Urinary bladder (tissue), 4 donors: ENCODE measurements around the gene MAU2. TPM values are rescaled to one million over a fixed set of nuclear protein-coding genes. Genes with fewer than 3 reads are reported as not detected.
"Not testable (repeated sequence)": the region's sequence is repeated elsewhere in the genome, so short reads cannot be mapped to it uniquely, and the experiment has no call there.

ENCODE experiments used
- DNase-seq: peaks from one replicate; pipeline ENCODE4 v3.0.0-alpha.2; 2015; ENCODE audit errors: extremely low spot score
- H3K27ac ChIP-seq: one replicate; pipeline ENCODE4 v1.5.1; 2013; ENCODE audit warnings: low read depth, mild to moderate bottlenecking, moderate library complexity
- H3K36me3 ChIP-seq: one replicate; pipeline ENCODE4 v1.6.1; 2013; ENCODE audit warnings: mild to moderate bottlenecking, moderate library complexity; ENCODE audit not compliant: insufficient read depth
- H3K4me1 ChIP-seq: one replicate; pipeline ENCODE4 v1.6.1; 2013; ENCODE audit warnings: mild to moderate bottlenecking, moderate library complexity; ENCODE audit not compliant: insufficient read depth
- H3K4me3 ChIP-seq: one replicate; pipeline ENCODE4 v1.5.1; 2013; ENCODE audit warnings: low read depth, low read length
- WGBS: extraction: QIAGEN DNeasy Blood & Tissue Kit; methylation state at CpG from one replicate; pipeline ENCODE4 v1.1.7; 2013; 5-methylcytosine and 5-hydroxymethylcytosine counted together
- polyA plus RNA-seq: library from polyadenylated mRNA; stranded (reverse); fragments of 200-250 nt; gene quantifications from one replicate; pipeline ENCODE4 v1.2.3, GENCODE V29; 2013
- total RNA-seq: library from RNA; depleted of rRNA; stranded (reverse); fragments of >200 nt; gene quantifications from one replicate; pipeline ENCODE4 v1.2.3, GENCODE V29; 2014
- donor health status: healthy with polysubstance abuse.
- donor health status: healthy.

Gene MAU2
- total and polyA plus RNA-seq, 2 donors, result 31.7 to 34.6 TPM

DNA sequence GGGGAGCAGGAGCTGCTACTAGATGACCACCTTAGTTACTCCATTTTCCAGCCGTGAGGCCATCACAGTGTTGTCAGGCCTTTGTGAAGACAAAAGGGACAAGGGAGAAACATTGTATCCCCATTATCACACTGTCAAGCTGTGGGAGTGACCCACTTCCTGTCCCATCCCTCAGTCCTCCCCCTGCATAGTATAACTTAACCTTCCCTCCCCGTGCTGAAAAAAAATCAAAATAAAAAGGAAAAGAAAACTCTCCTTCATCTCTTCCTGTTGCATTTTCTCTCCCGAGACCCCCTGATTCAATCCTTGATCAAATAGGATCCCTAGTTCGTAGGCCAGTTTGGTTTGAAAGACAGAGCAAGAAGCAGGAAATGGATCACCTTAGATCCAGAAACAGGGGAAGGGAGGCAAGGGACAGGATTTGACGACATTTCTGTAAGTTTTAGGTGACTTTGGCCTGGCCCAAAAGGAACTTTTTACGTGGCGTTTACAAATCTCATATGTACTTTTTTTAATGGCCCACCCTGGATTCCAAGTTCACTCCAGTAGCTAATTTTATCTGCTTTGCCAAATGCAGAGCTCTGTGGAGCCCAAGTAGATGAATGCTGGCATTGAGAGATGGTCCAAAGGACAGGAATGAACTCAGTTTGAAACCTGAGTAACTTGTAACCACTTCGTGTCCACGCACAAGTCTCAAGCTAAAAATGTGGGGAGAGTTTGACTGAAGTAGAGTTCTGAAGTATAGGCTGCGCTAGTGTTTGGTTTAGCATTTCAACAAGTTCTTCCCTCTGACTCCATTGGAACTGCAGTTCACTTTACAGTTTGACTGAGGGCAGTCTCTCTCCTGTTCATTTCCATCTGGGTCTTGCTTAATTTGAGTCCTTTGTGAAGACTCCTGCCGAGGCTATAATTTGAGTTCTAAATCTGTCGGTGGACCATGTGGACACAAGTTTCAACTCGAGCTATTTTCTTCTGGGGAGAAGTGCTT is 68.2 kb downstream of the MAU2 start:
- no peak for DNase-seq

GRCh38 chr19:19389683-19390082 is 69.1 kb downstream of the MAU2 start:
- H3K4me3 ChIP-seq, DNase-seq, H3K27ac ChIP-seq, H3K36me3 ChIP-seq, H3K4me1 ChIP-seq: not testable (repeated sequence)
- 85% methylated on average over 12 of the region's 12 CpGs for WGBS

More for the DNA sequence above, 68.2 kb downstream of the MAU2 start:
- Histone ChIP-seq H3K4me1 (peaks cover 6% of the 10 kb centered on the region), H3K4me3 (no peak overlapping the region), H3K27ac (peak overlapping the region; percentile 78), H3K36me3 (no peaks in the 10 kb centered on the region)
- WGBS, result 60% methylated on average over 13 of the region's 13 CpGs

DNA sequence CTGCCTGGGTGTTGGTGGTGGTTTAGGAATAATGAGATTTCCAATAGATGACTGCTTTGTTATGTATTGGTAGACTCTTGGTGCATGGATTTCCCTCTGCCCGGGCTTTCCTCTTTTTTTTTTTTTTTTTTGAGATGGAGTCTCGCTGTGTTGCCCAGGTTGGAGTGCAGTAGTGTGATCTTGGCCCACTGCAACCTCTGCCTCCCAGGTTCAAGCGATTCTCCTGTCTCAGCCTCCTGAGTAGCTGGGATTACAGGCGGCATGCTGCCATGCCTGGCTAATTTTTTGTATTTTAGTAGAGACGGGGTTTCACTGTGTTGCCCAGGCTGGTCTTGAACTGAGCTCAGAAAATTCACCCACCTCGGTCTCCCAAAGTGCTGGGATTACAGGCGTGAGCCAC is 73.7 kb downstream of the MAU2 start:
- H3K4me1 ChIP-seq, H3K27ac ChIP-seq, H3K4me3 ChIP-seq, DNase-seq, H3K36me3 ChIP-seq: not testable (repeated sequence)
- WGBS, result 91% methylated on average over 7 of the region's 7 CpGs

DNA sequence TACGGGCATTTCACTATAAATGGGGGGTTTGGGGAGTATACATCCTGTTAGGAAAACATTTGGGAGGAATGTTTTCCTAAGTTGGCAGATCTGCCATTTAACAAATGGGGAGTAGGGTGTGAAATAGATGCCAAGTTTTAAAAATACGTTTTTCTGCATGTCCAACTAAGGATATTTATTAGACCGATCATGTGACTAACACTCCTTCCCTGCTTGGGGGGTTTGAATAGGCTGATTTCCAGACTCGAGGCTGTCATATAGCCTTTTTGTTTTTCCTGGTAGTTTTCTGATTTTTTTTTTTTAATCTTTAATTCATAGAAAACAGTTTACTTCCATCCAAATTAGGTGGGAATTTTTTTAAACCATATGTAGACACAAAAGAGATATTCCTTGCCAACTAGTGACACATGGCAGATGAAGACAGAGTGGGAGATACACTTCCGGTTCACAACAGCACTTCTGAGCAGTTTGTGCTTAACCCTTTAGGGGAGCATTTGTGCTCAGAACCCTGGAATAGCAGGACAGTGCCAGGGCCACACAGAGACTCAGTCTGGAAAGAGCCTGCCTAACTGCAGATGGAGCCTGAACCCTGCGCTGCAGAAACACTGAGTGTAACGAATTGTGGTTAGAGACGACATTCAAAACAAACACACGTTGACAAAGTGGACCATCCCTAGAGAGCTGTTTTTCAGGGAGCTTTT is 79.3 kb downstream of the MAU2 start:
- Histone ChIP-seq H3K4me3 (no peak overlapping the region), H3K27ac (no peak overlapping the region), H3K36me3 (no peaks in the 10 kb centered on the region), H3K4me1 (no peaks in the 10 kb centered on the region)
- DNase-seq, result no peak
- WGBS, result 29% methylated on average over 9 of the region's 9 CpGs

- DNase-seq, result no peak
- 92% methylated on average over 11 of the region's 11 CpGs for WGBS
- Histone ChIP-seq H3K4me1 (no peaks in the 10 kb centered on the region), H3K27ac (no peak overlapping the region), H3K4me3 (no peak overlapping the region), H3K36me3 (no peaks in the 10 kb centered on the region)
Observed at GRCh38 chr19:19402656-19403372, 82.2 kb downstream of the MAU2 start.

- Histone ChIP-seq H3K4me1 (no peaks in the 10 kb centered on the region), H3K4me3 (no peak overlapping the region), H3K27ac (no peak overlapping the region), H3K36me3 (no peaks in the 10 kb centered on the region)
- 83% methylated on average over 5 of the region's 5 CpGs for WGBS
- DNase-seq, result no peak
Observed at GRCh38 chr19:19403373-19403901, 82.8 kb downstream of the MAU2 start.

GRCh38 chr19:19404879-19405860 is 84.5 kb downstream of the MAU2 start, which contains the start of gene GATAD2A:
GATAD2A (plus strand) TSS chr19:19405675; CDS start chr19:19465346, 59,671 bp downstream.
- H3K4me1 ChIP-seq, result no peaks in the 10 kb centered on the region
- peak within 1 kb of the TSS; percentile 98 for H3K4me3 ChIP-seq
- no peaks in the 10 kb centered on the region for H3K36me3 ChIP-seq
- peak within 1 kb of the TSS; percentile 75 for H3K27ac ChIP-seq
- peak; percentile 80 for DNase-seq
- WGBS, result 1% methylated on average over 90 of the region's 90 CpGs

DNA sequence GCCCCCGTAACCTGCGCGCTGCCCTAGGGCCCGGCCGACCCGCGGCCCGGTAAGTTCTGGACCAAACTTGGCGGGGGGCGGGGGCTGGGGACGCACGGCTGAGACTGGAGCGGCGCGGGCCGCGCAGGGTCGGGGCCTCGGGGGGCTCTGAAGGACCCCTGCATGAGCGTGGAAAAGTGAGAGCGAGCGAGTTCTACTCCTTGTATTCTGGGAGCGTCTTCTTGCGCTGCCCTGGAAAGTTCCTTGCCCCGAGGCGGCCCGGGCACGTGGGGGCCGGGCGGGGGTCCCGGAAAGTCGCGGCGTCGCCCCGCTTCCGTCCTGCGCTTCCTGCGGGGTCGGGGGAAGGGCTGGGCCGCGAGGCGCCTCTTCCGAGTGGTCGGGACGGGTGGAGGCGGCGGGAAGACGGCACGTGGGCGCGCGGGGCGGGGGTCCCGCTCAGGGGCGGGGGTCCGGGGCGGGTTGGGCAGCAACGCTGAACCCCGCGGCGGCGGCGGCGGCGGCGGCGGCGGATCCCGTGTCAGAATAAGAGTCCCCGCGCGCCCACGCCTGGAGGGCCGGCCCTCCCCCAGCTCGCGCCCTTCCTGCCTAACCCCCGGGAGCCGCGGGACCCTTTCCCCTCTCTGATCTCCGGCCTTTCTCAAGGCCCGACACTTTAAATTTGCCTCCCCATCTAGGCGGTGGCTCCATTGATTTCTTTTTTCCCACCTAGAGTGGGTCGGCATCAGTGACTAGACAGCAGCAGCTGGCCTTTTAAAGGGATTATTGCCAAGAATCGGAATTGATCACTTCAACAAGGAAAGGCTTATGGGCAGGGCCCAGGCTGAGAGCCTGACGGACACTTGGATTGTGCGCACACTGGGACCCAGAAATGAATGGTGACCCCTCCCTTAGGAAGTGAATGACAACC is 85.6 kb downstream of the MAU2 start:
- Histone ChIP-seq H3K36me3 (no peaks in the 10 kb centered on the region), H3K4me1 (no peaks in the 10 kb centered on the region), H3K27ac (peak overlapping the region; percentile 75), H3K4me3 (peak overlapping the region; percentile 98)
- under 1% methylated on average over 87 of the region's 87 CpGs for WGBS
- no peak for DNase-seq

DNA sequence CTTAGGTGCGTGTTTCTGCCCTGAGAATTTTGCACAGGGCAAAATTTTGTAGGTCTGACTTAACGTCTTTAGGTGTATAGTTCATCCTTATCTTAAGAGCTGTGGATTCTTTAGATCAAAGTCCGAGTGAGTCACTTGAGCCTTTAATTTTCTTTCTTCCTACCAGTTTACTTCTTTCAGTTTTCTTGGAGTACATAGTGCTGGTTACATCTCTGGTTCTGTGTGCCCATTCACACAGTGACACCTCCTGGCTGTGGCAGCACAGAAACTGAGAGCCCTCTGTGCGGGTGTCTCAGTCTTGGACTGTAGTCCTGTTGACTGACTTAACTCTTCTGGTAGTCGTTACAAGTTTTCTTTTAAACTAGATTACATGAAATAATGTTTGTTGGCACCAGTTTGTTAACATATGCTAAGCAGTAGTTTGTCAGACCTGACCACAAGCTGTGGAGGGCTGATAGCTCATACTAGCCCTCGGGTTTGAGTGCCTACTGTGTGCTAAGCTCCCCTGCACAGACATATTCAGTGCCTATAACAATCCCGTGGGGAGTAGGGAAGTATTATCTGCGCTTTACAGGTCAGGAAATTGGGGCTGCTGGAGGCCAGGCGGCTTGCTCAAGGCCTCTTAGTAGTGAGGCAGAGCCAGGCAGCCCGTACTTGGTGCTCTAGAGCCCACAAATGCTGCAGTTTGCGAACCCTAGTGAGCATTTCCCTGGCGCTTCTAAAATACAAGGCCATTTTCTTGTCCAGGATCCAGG is 86.4 kb downstream of the MAU2 start:
- Histone ChIP-seq H3K4me3 (peak overlapping the region; percentile 98), H3K36me3 (no peaks in the 10 kb centered on the region), H3K4me1 (no peaks in the 10 kb centered on the region), H3K27ac (no peak overlapping the region)
- WGBS, result 26% methylated on average over 12 of the region's 12 CpGs
- DNase-seq, result no peak

- no peak overlapping the region for H3K27ac ChIP-seq
- no peak for DNase-seq
- H3K36me3 ChIP-seq, result no peaks in the 10 kb centered on the region
- H3K4me1 ChIP-seq, result no peaks in the 10 kb centered on the region
- H3K4me3 ChIP-seq, result no peak overlapping the region
- 62% methylated on average over 4 of the region's 4 CpGs for WGBS
Observed at GRCh38 chr19:19407633-19407930, 87.0 kb downstream of the MAU2 start.
